ENCODE results near the gene C1GALT1.

Gene C1GALT1

DNA sequence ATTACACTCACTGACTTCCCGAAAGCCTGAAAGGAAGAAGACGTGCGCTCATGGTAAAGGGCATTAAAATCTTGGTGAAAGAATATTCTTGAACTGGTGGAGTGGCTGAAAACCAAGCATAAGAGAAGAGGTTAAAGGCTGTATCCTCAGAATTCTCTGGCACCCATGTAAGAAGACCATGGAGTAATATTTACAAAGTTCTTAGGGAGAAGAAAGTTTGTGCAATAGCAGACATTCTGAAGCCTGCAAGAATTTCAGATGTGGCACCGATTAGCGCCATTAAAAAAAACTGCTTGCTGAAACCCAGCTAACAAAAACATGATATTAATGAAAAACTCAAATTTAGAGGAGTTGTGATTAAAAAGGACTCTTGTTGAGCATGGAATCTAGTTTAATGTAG, 44.1 kb downstream of the C1GALT1 start:
- TF ChIP-seq, protein P1, sequence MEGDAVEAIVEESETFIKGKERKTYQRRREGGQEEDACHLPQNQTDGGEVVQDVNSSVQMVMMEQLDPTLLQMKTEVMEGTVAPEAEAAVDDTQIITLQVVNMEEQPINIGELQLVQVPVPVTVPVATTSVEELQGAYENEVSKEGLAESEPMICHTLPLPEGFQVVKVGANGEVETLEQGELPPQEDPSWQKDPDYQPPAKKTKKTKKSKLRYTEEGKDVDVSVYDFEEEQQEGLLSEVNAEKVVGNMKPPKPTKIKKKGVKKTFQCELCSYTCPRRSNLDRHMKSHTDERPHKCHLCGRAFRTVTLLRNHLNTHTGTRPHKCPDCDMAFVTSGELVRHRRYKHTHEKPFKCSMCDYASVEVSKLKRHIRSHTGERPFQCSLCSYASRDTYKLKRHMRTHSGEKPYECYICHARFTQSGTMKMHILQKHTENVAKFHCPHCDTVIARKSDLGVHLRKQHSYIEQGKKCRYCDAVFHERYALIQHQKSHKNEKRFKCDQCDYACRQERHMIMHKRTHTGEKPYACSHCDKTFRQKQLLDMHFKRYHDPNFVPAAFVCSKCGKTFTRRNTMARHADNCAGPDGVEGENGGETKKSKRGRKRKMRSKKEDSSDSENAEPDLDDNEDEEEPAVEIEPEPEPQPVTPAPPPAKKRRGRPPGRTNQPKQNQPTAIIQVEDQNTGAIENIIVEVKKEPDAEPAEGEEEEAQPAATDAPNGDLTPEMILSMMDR (IDR thresholded peaks at IDR 0.05; ENCODE audit: low read depth, low read length, missing control alignments), result no peak
- DNase-seq (ENCODE audit: low read depth), result no peak
- no peak overlapping the region for H3K4me3 ChIP-seq (ENCODE audit: low read depth, low read length)

DNA sequence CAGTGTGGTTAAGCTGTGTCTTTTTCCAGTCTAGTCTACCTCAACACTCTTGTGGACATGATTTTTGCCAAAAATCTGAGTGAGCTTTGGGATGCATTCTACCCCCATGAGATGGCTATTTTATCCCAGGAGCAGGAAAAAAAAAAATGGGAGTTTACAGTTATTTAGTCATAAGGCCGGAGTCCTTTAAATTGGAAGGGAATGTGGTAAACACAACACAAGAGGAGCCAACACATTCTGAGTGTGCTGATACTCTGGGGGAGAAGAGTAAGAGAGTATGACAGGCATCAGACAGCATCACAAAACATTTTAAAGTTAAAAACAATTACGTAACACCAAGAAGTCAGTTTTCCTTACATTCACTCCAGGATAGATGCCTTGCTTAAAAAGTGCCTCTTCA, 46.1 kb downstream of the C1GALT1 start:
- no peak for DNase-seq (ENCODE audit: low read depth)
- TF ChIP-seq, protein P1 (IDR thresholded peaks at IDR 0.05; ENCODE audit: low read depth, low read length, missing control alignments), result no peak
- no peak overlapping the region for H3K4me3 ChIP-seq (ENCODE audit: low read depth, low read length)

DNA sequence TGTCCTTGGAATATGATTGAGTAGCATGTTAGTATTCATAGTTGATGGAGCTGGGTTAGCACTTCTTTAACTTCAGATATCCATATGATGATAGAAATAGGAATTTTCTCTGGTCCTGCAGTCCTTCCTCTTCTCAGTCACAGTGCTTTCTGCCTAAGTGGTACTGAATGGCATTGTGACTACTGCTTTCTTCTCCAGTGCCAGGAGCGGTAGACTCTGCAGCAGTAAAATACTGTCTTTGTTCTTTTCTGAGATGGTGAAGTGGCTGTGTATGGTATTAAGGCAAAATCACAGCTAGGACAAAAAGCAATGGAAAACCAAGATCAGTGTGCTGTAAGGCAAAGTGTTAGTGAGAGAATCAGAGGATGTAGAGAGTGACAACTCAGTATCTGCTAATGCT, 46.6 kb downstream of the C1GALT1 start:
- TF ChIP-seq, protein P1 (IDR thresholded peaks at IDR 0.05; ENCODE audit: low read depth, low read length, missing control alignments), result no peak
- H3K4me3 ChIP-seq (ENCODE audit: low read depth, low read length), result no peak overlapping the region
- no peak for DNase-seq (ENCODE audit: low read depth)

DNA sequence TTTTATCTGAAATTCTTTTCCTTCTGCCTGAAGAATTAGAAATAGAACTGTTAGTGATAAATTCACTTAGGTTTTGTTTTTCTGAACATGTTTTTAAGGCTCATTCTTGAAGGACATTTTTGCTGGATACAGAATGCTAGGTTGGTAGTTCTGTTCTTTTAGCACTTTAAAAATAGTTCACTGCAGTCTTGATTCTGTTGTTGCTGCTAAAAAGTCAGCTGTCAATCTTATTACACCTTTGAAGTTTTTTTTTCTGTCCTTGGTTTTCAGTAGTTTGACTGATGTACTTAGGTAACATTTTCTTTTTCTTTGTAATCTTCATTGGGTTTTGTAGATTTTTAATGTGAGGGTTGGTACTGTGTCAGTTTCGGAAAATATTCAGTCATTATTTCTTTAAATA, 48.7 kb downstream of the C1GALT1 start:
- no peak for DNase-seq (ENCODE audit: low read depth)
- no peak overlapping the region for H3K4me3 ChIP-seq (ENCODE audit: low read depth, low read length)
- TF ChIP-seq, protein P1 (IDR thresholded peaks at IDR 0.05; ENCODE audit: low read depth, low read length, missing control alignments), result no peak

DNA sequence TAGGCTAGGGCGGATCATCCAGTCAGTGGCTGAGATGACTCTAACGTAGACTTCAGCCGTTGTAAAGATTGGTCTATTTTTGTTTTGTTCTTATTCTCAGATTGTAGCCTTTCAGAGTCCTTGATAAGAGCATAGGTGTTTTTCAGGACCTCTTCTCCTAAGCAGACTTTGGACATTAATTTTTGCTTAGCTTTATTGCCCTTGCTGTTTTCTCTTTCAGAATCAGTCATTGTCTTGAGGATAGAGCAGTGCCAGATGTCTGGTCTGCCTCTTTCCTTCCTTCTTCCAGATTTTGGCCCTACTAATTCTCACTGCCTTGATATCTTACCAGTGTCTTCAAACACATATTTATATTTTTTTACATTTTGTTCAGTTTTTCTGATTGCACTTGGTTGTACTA, 49.5 kb downstream of the C1GALT1 start:
- DNase-seq (ENCODE audit: low read depth), result no peak
- TF ChIP-seq, protein P1 (IDR thresholded peaks at IDR 0.05; ENCODE audit: low read depth, low read length, missing control alignments), result no peak
- no peak overlapping the region for H3K4me3 ChIP-seq (ENCODE audit: low read depth, low read length)

DNA sequence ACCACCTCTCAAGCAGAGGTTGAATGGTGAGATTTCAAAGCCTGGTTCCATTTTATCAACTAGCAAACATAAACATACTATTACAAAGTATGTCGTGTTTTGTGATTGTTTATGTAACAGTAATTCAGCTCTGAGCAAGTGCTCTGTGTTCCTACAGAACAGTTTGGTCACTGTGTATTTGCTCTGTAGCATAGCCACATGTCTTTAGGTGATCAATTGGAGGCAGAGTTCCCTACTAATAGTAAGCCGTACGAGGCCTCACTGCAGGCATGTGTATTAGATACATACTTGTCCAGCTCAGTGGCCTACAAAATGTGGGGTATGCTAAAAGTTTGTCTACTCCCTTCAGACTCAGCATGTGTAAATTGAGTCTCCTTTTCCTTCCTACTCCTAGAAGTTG, 53.0 kb downstream of the C1GALT1 start:
- no peak overlapping the region for H3K4me3 ChIP-seq (ENCODE audit: low read depth, low read length)
- TF ChIP-seq, protein P1 (IDR thresholded peaks at IDR 0.05; ENCODE audit: low read depth, low read length, missing control alignments), result no peak
- DNase-seq (ENCODE audit: low read depth), result no peak

DNA sequence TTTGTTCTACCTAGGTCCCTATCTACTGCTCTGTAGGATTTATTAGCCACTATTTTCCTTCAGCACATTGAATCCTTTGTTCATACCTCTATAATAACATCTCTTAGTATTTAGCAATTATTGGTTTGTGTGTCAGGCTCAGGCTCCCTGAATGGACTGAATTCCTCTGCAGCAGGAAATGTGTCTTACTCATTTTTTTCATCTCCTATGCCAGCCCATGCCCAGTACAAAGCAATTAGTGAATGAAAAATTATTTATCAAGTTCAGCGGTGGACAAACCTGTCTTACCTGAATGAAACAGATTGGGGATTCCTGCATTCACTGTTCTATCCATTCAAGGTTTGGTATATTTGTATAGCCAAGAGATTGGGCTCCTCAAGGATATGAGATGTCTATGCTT, 53.7 kb downstream of the C1GALT1 start:
- DNase-seq (ENCODE audit: low read depth), result no peak
- no peak overlapping the region for H3K4me3 ChIP-seq (ENCODE audit: low read depth, low read length)
- TF ChIP-seq, protein P1 (IDR thresholded peaks at IDR 0.05; ENCODE audit: low read depth, low read length, missing control alignments), result no peak
